Measurements from ENCODE around the gene UBE2F. TPM values are rescaled to one million over a fixed set of nuclear protein-coding genes. Genes with fewer than 3 reads are reported as not detected.
"Not testable (repeated sequence)": the region's sequence is repeated elsewhere in the genome, so short reads cannot be mapped to it uniquely, and the experiment has no call there.

UBE2F gene
- polyA plus RNA-seq, 4 donors = 48.0 to 51.0 (median 48.7) TPM

- no peak for DNase-seq (ENCODE audit: low read depth in 4 of 4, low spot score in 3 of 4)
These were observed 43.8 kb downstream of the UBE2F start for GRCh38 chr2:238010572-238010971.

GRCh38 chr2:238013806-238014205, 47.0 kb downstream of the UBE2F start:
- no peak for DNase-seq (ENCODE audit: low read depth in 4 of 4, low spot score in 3 of 4)

- DNase-seq (ENCODE audit: low read depth in 4 of 4, low spot score in 3 of 4) = no peak
These were observed 48.9 kb downstream of the UBE2F start for GRCh38 chr2:238015705-238016104.

- DNase-seq (ENCODE audit: low read depth in 4 of 4, low spot score in 3 of 4) = no peak
These were observed 49.7 kb downstream of the UBE2F start for GRCh38 chr2:238016526-238016925.

- no peak for DNase-seq (ENCODE audit: low read depth in 4 of 4, low spot score in 3 of 4)
These were observed 53.1 kb downstream of the UBE2F start for GRCh38 chr2:238019962-238020361.

GRCh38 chr2:238020816-238021215, 54.0 kb downstream of the UBE2F start:
- no peak for DNase-seq (ENCODE audit: low read depth in 4 of 4, low spot score in 3 of 4)

GRCh38 chr2:238021327-238021726, 54.5 kb downstream of the UBE2F start:
- DNase-seq (ENCODE audit: low read depth in 4 of 4, low spot score in 3 of 4) = no peak

- DNase-seq (ENCODE audit: low read depth in 4 of 4, low spot score in 3 of 4) = no peak
These were observed 55.9 kb downstream of the UBE2F start for GRCh38 chr2:238022594-238023157.

- no peak for DNase-seq (ENCODE audit: low read depth in 4 of 4, low spot score in 3 of 4)
These were observed 56.8 kb downstream of the UBE2F start for GRCh38 chr2:238023608-238024007.

GRCh38 chr2:238024986-238025385, 58.2 kb downstream of the UBE2F start:
- DNase-seq (ENCODE audit: low read depth in 4 of 4, low spot score in 3 of 4) = no peak

GRCh38 chr2:238025741-238026360, 59.0 kb downstream of the UBE2F start:
- DNase-seq (ENCODE audit: low read depth in 4 of 4, low spot score in 3 of 4) = no peak

GRCh38 chr2:238027058-238027457, 60.2 kb downstream of the UBE2F start:
- no peak for DNase-seq (ENCODE audit: low read depth in 4 of 4, low spot score in 3 of 4)

GRCh38 chr2:238027591-238028415, 61.0 kb downstream of the UBE2F start:
- DNase-seq (ENCODE audit: low read depth in 4 of 4, low spot score in 3 of 4) = no peak

GRCh38 chr2:238029853-238030252, 63.0 kb downstream of the UBE2F start:
- DNase-seq (ENCODE audit: low read depth in 4 of 4, low spot score in 3 of 4) = no peak

GRCh38 chr2:238030422-238031155, 63.8 kb downstream of the UBE2F start:
- DNase-seq (ENCODE audit: low read depth in 4 of 4, low spot score in 3 of 4) = no peak

GRCh38 chr2:238031751-238032150, 64.9 kb downstream of the UBE2F start:
- DNase-seq (ENCODE audit: low read depth in 4 of 4, low spot score in 3 of 4) = no peak

- no peak for DNase-seq (ENCODE audit: low read depth in 4 of 4, low spot score in 3 of 4)
These were observed 66.0 kb downstream of the UBE2F start for GRCh38 chr2:238032755-238033337.

- not testable (repeated sequence) for DNase-seq (ENCODE audit: low read depth in 4 of 4, low spot score in 3 of 4)
These were observed 67.2 kb downstream of the UBE2F start for GRCh38 chr2:238033991-238034390.

- no peak for DNase-seq (ENCODE audit: low read depth in 4 of 4, low spot score in 3 of 4)
These were observed 71.4 kb downstream of the UBE2F start for GRCh38 chr2:238038203-238038602.

- no peak for DNase-seq (ENCODE audit: low read depth in 4 of 4, low spot score in 3 of 4)
These were observed 72.3 kb downstream of the UBE2F start for GRCh38 chr2:238039151-238039550.

- DNase-seq (ENCODE audit: low read depth in 4 of 4, low spot score in 3 of 4) = no peak
These were observed 73.2 kb downstream of the UBE2F start for GRCh38 chr2:238039985-238040384.

All from right renal pelvis (tissue), 4 donors.